Hepatocyte (in vitro differentiated cells): Measurements from ENCODE around the gene ENO4. TPM values are rescaled to one million over a fixed set of nuclear protein-coding genes. Genes with fewer than 3 reads are reported as not detected.

Experiments
- DNase-seq: peaks from one replicate; pipeline ENCODE4 v3.0.0-alpha.2; 2016; ENCODE audit warnings: low spot score
- H2AFZ ChIP-seq: fragments of 200-600 bp; sonication (generic); 2 replicates; pipeline ENCODE4 v1.6.0; 2016; ENCODE audit warnings: antibody characterized with exemption, mild to moderate bottlenecking
- H3K27ac ChIP-seq: fragments of 200-600 bp; sonication (generic); 2 replicates; pipeline ENCODE4 v1.5.1; 2016; ENCODE audit warnings: mild to moderate bottlenecking
- H3K27me3 ChIP-seq: fragments of 200-600 bp; sonication (generic); 2 replicates; pipeline ENCODE4 v1.6.1; 2016
- H3K36me3 ChIP-seq: fragments of 200-600 bp; sonication (generic); replicated peaks from 2 replicates; pipeline ENCODE4 v1.5.1; 2016; ENCODE audit warnings: low read depth; ENCODE audit not compliant: insufficient read depth
- H3K4me1 ChIP-seq: fragments of 200-600 bp; sonication (generic); 2 replicates; pipeline ENCODE4 v1.5.1; 2016; ENCODE audit warnings: mild to moderate bottlenecking, moderate library complexity; ENCODE audit not compliant: insufficient read depth
- H3K4me2 ChIP-seq: fragments of 200-600 bp; sonication (generic); 2 replicates; pipeline ENCODE4 v1.6.0; 2016
- H3K4me3 ChIP-seq: fragments of 200-600 bp; sonication (generic); 2 replicates; pipeline ENCODE4 v1.5.1; 2016; ENCODE audit warnings: mild to moderate bottlenecking
- H3K79me2 ChIP-seq: fragments of 200-600 bp; sonication (generic); 2 replicates; pipeline ENCODE4 v1.6.0; 2017; ENCODE audit warnings: mild to moderate bottlenecking
- H3K9me2 ChIP-seq: fragments of 200-600 bp; sonication (generic); replicated peaks from 2 replicates; pipeline ENCODE4 v1.6.0; 2017; ENCODE audit warnings: mild to moderate bottlenecking; ENCODE audit not compliant: insufficient read depth
- H3K9me3 ChIP-seq: fragments of 200-600 bp; sonication (generic); 2 replicates; pipeline ENCODE4 v1.5.1; 2016; ENCODE audit warnings: low read depth, mild to moderate bottlenecking
- H4K20me1 ChIP-seq: fragments of 200-600 bp; sonication (generic); 2 replicates; pipeline ENCODE4 v1.6.0; 2016; ENCODE audit warnings: mild to moderate bottlenecking; ENCODE audit not compliant: insufficient read depth, poor library complexity, severe bottlenecking
- EZH2 ChIP-seq: fragments of 200-600 bp; sonication (generic); IDR thresholded peaks from 2 replicates; pipeline ENCODE4 v1.6.1; 2016; ENCODE audit warnings: antibody characterized with exemption, mild to moderate bottlenecking, borderline replicate concordance
- EZH2phosphoT487 ChIP-seq: fragments of 200-600 bp; sonication (generic); IDR thresholded peaks from one replicate; pipeline ENCODE4 v1.6.1; 2018; ENCODE audit warnings: antibody characterized with exemption, mild to moderate bottlenecking, low read depth, moderate library complexity; ENCODE audit not compliant: unreplicated experiment, severe bottlenecking
- WGBS: methylation state at CpG from one replicate; pipeline ENCODE4 v1.1.6; 2016; ENCODE audit warnings: low lambda C conversion rate; ENCODE audit errors: missing lambda C conversion rate; 5-methylcytosine and 5-hydroxymethylcytosine counted together
- polyA plus RNA-seq: library from polyadenylated mRNA; unstranded; fragments of >200 nt; fragmentation: Nextera tagmentation; extraction: Ambion mirVana; gene quantifications from 2 replicates; pipeline ENCODE4 v1.2.1, GENCODE V29; 2016
- total RNA-seq: library from RNA; depleted of rRNA; stranded (reverse); fragments of >200 nt; gene quantifications from 2 replicates; pipeline ENCODE4 v1.2.3, GENCODE V29; 2014
- TF ChIP-seq, protein P1 (sequence below): fragments of 200-600 bp; sonication (generic); IDR thresholded peaks from 2 replicates; pipeline ENCODE4 v1.5.1; 2016; ENCODE audit warnings: antibody characterized with exemption, mild to moderate bottlenecking; ENCODE audit not compliant: poor library complexity

ENO4 gene
- total and polyA plus RNA-seq, 2 experiments from 2014 or later: 0.24 to 0.43 TPM

- no peaks in the 10 kb centered on the region for H3K27me3 ChIP-seq
- peak overlapping the region; percentile 91 for H2AFZ ChIP-seq
- no peaks in the 10 kb centered on the region for H3K9me3 ChIP-seq
- DNase-seq: no peak
- H3K27ac ChIP-seq: peak overlapping the region; percentile 89
- no peaks in the 10 kb centered on the region for H3K36me3 ChIP-seq
- no peaks in the 10 kb centered on the region for H3K9me2 ChIP-seq
- peaks cover 16% of the 10 kb centered on the region for H3K4me1 ChIP-seq
- peak overlapping the region; percentile 90 for H3K4me2 ChIP-seq
- H3K4me3 ChIP-seq: peak overlapping the region; percentile 71
- 29% methylated on average over 10 of the region's 10 CpGs for WGBS
- no peaks in the 10 kb centered on the region for H4K20me1 ChIP-seq
- no peaks in the 10 kb centered on the region for H3K79me2 ChIP-seq
- TF ChIP-seq, protein P1, sequence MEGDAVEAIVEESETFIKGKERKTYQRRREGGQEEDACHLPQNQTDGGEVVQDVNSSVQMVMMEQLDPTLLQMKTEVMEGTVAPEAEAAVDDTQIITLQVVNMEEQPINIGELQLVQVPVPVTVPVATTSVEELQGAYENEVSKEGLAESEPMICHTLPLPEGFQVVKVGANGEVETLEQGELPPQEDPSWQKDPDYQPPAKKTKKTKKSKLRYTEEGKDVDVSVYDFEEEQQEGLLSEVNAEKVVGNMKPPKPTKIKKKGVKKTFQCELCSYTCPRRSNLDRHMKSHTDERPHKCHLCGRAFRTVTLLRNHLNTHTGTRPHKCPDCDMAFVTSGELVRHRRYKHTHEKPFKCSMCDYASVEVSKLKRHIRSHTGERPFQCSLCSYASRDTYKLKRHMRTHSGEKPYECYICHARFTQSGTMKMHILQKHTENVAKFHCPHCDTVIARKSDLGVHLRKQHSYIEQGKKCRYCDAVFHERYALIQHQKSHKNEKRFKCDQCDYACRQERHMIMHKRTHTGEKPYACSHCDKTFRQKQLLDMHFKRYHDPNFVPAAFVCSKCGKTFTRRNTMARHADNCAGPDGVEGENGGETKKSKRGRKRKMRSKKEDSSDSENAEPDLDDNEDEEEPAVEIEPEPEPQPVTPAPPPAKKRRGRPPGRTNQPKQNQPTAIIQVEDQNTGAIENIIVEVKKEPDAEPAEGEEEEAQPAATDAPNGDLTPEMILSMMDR: no peak
- TF ChIP-seq EZH2: no peak
- no peak for TF ChIP-seq EZH2phosphoT487
Measured at GRCh38 chr10:116850058-116850611, 836 bp downstream of the ENO4 start.

GRCh38 chr10:116852246-116852645, 2.9 kb downstream of the ENO4 start:
- peaks cover 16% of the 10 kb centered on the region for H3K4me1 ChIP-seq
- TF ChIP-seq EZH2 (no peak), EZH2phosphoT487 (no peak)
- TF ChIP-seq, protein P1: no peak
- H3K9me2 ChIP-seq: no peaks in the 10 kb centered on the region
- H3K9me3 ChIP-seq: no peaks in the 10 kb centered on the region
- no peak overlapping the region for H3K4me2 ChIP-seq
- H2AFZ ChIP-seq: no peak overlapping the region
- no peak for DNase-seq
- 84% methylated on average over 1 of the region's 1 CpG for WGBS
- no peaks in the 10 kb centered on the region for H4K20me1 ChIP-seq
- H3K36me3 ChIP-seq: no peaks in the 10 kb centered on the region
- H3K27ac ChIP-seq: no peak overlapping the region
- no peaks in the 10 kb centered on the region for H3K79me2 ChIP-seq
- no peak overlapping the region for H3K4me3 ChIP-seq
- no peaks in the 10 kb centered on the region for H3K27me3 ChIP-seq

DNA sequence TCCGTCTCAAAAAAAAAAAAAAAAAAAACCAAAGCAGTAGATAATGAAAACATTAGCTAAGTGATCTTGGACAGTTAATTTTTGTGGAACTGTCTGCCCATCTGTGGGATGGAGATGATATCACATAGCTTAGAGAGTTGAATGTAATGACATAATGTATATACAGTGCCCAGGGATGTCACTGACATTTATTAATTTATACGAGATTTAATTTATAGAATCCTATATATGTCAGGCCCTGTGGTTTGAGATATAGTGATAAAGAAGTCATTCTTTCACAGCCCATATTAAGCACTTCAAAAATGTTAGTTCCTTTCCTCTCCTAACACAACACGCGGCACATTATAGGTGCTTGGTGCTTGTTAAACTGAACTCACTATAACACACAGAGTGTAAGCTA, 4.0 kb downstream of the ENO4 start:
- Histone ChIP-seq H3K4me1 (peaks cover 12% of the 10 kb centered on the region), H3K4me3 (no peak overlapping the region), H2AFZ (no peak overlapping the region), H3K27ac (no peak overlapping the region), H3K9me3 (peaks cover 4% of the 10 kb centered on the region), H3K79me2 (no peaks in the 10 kb centered on the region), H3K36me3 (no peaks in the 10 kb centered on the region), H3K9me2 (no peaks in the 10 kb centered on the region), H3K4me2 (no peak overlapping the region), H3K27me3 (no peaks in the 10 kb centered on the region), H4K20me1 (no peaks in the 10 kb centered on the region)
- 95% methylated on average over 3 of the region's 4 CpGs for WGBS
- TF ChIP-seq EZH2 (no peak), EZH2phosphoT487 (no peak)
- TF ChIP-seq, protein P1: no peak
- DNase-seq: no peak

- WGBS: 71% methylated on average over 4 of the region's 4 CpGs
- Histone ChIP-seq H3K4me3 (no peak overlapping the region), H4K20me1 (no peaks in the 10 kb centered on the region), H3K36me3 (no peaks in the 10 kb centered on the region), H3K79me2 (no peaks in the 10 kb centered on the region), H3K27me3 (no peaks in the 10 kb centered on the region), H2AFZ (no peak overlapping the region), H3K9me2 (no peaks in the 10 kb centered on the region), H3K4me2 (no peak overlapping the region), H3K4me1 (peaks cover 8% of the 10 kb centered on the region), H3K27ac (no peak overlapping the region), H3K9me3 (peaks cover 6% of the 10 kb centered on the region)
- DNase-seq: no peak
- no peak for TF ChIP-seq EZH2
- no peak for TF ChIP-seq EZH2phosphoT487
- TF ChIP-seq, protein P1: no peak
Measured at GRCh38 chr10:116853701-116854100, 4.4 kb downstream of the ENO4 start.
